GM21423 (cell line): ENCODE data around the gene COPS3.

Experiments used
- ATAC-seq: cut with Tn5 transposase; IDR thresholded peaks from one replicate; pipeline ENCODE4 v1.9.1; 2021; ENCODE audit warnings: mild to moderate bottlenecking, moderate library complexity; ENCODE audit not compliant: unreplicated experiment

The COPS3 gene

GRCh38 chr17:17246879-17247278, 34.2 kb downstream of the COPS3 start:
- ATAC-seq: no peak

- ATAC-seq: no peak
These were observed 37.9 kb downstream of the COPS3 start for GRCh38 chr17:17243163-17243562.

- ATAC-seq: no peak
These were observed 38.8 kb downstream of the COPS3 start for GRCh38 chr17:17242246-17242645.

GRCh38 chr17:17241656-17242055, 39.4 kb downstream of the COPS3 start:
- no peak for ATAC-seq

- ATAC-seq: no peak
These were observed 41.2 kb downstream of the COPS3 start for GRCh38 chr17:17239832-17240231.

- ATAC-seq: peak; percentile 86
These were observed 43.8 kb downstream of the COPS3 start, which contains the start of gene FLCN for GRCh38 chr17:17237026-17237799. FLCN (minus strand) TSS chr17:17237168; CDS start chr17:17228137, 9,031 bp downstream.

- ATAC-seq: no peak
These were observed 44.6 kb downstream of the COPS3 start for GRCh38 chr17:17236295-17237025.

- no peak for ATAC-seq
These were observed 45.6 kb downstream of the COPS3 start for GRCh38 chr17:17235212-17236174.

GRCh38 chr17:17232303-17232621, 48.8 kb downstream of the COPS3 start:
- no peak for ATAC-seq

GRCh38 chr17:17231621-17232302, 49.3 kb downstream of the COPS3 start:
- ATAC-seq: no peak

GRCh38 chr17:17229416-17230384, 51.3 kb downstream of the COPS3 start:
- no peak for ATAC-seq

- ATAC-seq: no peak
These were observed 52.3 kb downstream of the COPS3 start for GRCh38 chr17:17228521-17229279.

GRCh38 chr17:17227608-17228520, 53.2 kb downstream of the COPS3 start:
- ATAC-seq: no peak

- no peak for ATAC-seq
These were observed 54.4 kb downstream of the COPS3 start for GRCh38 chr17:17226451-17227265.

GRCh38 chr17:17225901-17226300, 55.1 kb downstream of the COPS3 start:
- ATAC-seq: no peak

GRCh38 chr17:17224137-17224536, 56.9 kb downstream of the COPS3 start:
- no peak for ATAC-seq

- no peak for ATAC-seq
These were observed 57.3 kb downstream of the COPS3 start for GRCh38 chr17:17223736-17224135.
